WI38 (cell line): ENCODE measurements around the gene RTN3.

Experiments
- H3K4me3 ChIP-seq: 2 replicates; pipeline ENCODE4 v1.5.1; 2011; ENCODE audit warnings: low read depth, mild to moderate bottlenecking, control low read depth, low read length
- TF ChIP-seq, protein P1 (sequence below): IDR thresholded peaks from 2 replicates; pipeline ENCODE4 v1.5.1; 2012; ENCODE audit warnings: low read depth, mild to moderate bottlenecking, control low read depth, low read length

Gene RTN3

DNA sequence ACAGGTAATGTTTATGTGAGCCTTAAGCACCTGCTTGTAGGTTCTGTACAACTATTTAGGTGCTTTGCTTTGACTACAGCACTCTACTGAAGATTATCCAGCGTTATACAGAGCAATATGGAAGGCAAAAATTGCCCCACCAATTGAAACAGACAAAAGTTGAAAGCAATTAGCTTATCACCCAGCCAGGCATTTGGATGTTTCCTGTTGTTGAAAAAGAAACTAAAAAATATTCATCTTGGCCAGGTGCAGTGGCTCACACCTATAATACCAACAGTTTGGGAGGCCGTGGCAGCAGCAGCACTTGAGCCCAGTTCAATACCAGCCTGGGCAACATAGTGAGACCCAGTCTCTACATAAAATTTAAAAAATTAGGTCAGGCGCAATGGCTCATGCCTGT is 28.6 kb upstream of the RTN3 start:
- TF ChIP-seq, protein P1, sequence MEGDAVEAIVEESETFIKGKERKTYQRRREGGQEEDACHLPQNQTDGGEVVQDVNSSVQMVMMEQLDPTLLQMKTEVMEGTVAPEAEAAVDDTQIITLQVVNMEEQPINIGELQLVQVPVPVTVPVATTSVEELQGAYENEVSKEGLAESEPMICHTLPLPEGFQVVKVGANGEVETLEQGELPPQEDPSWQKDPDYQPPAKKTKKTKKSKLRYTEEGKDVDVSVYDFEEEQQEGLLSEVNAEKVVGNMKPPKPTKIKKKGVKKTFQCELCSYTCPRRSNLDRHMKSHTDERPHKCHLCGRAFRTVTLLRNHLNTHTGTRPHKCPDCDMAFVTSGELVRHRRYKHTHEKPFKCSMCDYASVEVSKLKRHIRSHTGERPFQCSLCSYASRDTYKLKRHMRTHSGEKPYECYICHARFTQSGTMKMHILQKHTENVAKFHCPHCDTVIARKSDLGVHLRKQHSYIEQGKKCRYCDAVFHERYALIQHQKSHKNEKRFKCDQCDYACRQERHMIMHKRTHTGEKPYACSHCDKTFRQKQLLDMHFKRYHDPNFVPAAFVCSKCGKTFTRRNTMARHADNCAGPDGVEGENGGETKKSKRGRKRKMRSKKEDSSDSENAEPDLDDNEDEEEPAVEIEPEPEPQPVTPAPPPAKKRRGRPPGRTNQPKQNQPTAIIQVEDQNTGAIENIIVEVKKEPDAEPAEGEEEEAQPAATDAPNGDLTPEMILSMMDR: no peak
- H3K4me3 ChIP-seq: no peak overlapping the region

DNA sequence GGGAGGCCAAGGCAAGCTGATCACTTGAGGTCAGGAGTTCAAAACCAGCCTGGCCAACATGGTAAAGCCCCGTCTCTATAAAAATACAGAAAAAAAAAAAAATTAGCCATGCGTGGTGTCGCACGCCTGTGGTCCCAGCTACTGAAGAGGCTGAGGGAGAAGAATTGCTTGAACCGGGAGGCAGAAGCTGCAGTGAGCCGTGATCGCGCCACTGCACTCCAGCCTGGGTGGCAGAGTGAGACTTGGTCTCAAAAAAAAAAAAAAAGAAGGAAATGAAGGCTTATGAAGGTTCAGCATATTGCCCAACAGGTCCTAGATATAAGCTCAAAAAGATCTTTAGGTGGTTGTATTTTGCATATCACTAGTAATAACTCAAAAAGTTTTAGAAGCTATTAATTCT is 20.3 kb upstream of the RTN3 start:
- TF ChIP-seq, protein P1: no peak
- H3K4me3 ChIP-seq: no peak overlapping the region

DNA sequence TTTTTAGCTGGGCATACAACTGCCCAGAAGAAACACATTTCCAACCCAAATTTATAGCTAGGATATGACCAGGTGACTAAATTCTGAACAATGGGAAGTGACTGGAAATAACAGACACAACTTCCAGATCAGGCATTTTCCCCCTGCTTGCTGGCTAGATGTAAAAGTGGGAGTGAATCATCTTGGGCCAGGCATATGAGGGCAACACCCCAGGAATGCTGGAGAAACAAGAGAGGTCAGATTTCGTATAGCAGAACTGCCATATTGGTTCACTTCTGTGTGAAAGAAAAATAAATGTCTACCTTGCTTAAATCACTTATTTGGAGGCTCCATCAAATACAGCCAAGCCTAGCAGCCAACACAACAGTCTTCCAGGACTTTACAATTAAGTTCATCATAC is 17.5 kb upstream of the RTN3 start:
- H3K4me3 ChIP-seq: no peak overlapping the region
- TF ChIP-seq, protein P1: no peak

DNA sequence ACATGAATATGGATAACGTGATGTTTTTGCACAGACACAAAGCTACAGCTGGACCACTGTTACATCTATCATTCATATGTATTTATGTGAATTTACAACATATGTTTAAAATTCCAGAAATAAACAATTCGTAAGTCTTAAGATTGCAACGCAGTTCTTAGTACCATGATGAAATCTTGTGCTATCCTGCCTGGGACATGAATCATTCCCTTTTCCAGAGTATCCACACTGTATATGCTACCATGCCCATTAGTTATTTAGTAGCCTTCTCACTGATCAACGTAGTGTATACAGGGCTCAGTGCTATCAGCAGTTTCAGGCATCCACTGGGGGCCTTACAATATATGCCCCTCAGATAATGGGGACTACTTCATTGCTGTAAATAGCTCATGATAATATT is 14.4 kb upstream of the RTN3 start:
- H3K4me3 ChIP-seq: peak overlapping the region; percentile 29; the same call in 1 of the 2 replicates
- TF ChIP-seq, protein P1: no peak

DNA sequence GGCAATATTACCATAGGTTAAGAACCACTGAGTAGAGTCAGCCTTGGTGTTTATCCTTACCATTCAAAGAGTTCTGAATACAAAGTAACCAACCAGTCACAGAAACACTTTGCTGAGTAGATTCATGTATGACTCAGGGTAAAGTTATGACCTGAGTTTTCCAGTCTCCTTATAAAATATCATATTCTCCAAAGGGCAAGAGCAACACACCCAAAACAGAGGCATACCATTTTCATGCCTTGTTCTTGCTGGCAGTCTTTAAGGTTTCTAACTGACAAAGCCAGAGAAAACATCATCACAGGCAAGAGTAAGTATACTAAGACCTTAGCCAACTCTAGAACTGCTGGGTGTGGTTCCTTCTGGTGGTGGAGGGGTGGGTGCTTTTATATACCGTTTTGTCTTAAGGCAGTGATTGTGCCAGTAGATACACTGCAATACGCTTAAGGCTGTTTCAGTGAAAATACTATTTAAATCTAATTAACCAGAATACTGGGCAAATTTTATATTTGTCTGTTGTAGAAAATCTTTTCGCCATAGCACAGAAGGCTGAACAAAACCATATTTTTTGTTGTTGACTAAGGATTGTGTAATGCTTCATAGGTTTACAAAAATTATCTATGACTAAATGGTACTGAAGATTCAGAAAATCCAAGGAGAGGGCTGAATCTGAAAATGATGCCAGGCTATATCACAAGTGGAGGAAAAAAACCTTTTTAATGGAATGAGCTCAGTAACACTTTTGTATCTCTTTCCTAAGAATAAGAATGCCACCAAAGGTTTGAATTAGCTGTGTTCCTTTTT is 13.1 kb upstream of the RTN3 start:
- TF ChIP-seq, protein P1: no peak
- peak overlapping the region; percentile 29 for H3K4me3 ChIP-seq

DNA sequence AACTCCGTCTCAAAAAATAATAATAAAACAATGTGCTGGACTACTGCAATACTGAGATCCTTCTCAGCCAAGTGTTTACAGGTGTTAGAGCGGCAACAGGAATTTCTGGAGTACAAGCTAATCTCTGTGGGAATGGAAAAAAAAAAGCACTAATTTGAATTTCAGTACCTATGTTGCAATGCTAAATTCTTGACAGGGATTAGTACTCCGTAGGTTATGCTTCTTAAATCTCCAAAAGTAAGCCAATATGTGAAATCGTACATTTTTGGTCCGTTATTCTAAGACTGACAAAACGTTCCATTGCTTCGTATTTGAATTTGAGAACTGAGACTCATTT is 11.2 kb upstream of the RTN3 start:
- peak overlapping the region; percentile 70 for H3K4me3 ChIP-seq
- TF ChIP-seq, protein P1: no peak

DNA sequence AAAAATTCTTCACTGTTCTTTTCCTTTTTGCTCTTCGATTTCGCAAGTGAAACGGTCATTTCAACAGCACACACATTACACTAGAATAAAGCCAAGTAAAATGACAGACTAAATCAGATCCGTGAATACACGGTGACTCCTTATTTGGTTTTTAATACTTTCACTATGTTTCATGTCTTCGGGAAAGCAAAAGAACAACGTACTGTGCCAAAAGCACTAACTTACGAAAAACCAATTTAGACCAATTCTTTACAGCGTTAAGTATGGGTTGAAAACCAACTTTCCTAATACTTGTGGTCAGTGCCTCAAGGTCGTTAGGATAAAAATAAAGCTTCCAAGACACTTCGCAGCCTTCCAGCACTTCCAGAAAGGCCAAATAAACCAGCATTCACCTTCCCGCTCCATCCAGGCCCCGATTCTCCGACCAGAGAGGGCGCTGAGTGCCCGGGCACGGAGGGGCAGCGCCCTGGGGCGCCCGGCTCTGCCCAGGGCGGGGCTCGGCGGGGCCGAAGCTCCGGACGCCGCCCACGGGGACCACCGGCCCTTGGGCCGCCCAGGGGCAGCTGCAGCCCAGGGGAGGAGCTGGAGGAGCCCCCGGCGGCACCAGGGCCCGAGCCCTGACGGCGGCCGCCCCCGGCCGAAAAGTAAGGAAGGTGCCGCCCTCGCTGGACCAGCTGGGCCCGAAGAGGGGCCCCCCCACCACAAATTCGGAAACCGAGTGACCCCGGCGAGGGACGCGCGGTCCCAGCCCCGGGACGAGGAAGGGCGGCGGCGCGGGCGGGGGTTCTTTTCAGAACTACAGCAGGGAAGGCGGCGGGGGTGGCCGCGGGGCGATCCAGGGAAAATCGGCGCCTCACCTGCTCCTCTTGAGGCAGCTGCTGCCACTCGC is 10.6 kb upstream of the RTN3 start:
- TF ChIP-seq, protein P1: peak; percentile 18; the same call in 1 of the 2 replicates
- peak overlapping the region; percentile 70 for H3K4me3 ChIP-seq
